ENCODE data around the gene CD24. TPM values are rescaled to one million over a fixed set of nuclear protein-coding genes. Genes with fewer than 3 reads are reported as not detected.

CD24 gene
- total and polyA plus RNA-seq, 10 of the 15 experiments (the other 5 are each of a cell fraction or from before 2014, with no cell fraction given) = 0.19 to 21.2 (median 9.0) TPM

GRCh38 chr6:106922626-106923025 is 51.9 kb downstream of the CD24 start (continued):
- TF ChIP-seq CUX1 (IDR thresholded peaks at IDR 0.05; ENCODE audit: insufficient replicate concordance, low read depth, low read length) (no peak), POLR2AphosphoS2 (IDR thresholded peaks at IDR 0.05; ENCODE audit: low read depth, low read length) (no peak), MXI1 (IDR thresholded peaks at IDR 0.05; ENCODE audit: low read depth, low read length) (no peak), HDAC2 (IDR thresholded peaks at IDR 0.05) (no peak)

Other genes starting within 250 kb of the CD24 start
- gene MTRES1, start 53.5 kb upstream of the CD24 start, total RNA-seq (2014; rRNA removed) = 11.4 and 15.7 TPM in 2 replicates
- gene MTRES1, start 53.5 kb upstream of the CD24 start, total RNA-seq (2014; rRNA removed; fragmentation: Illumina TruSeq; extraction: Trizol) = 24.5 and 25.0 TPM in 2 replicates
- gene MTRES1, start 53.5 kb upstream of the CD24 start, total RNA-seq (2021) = 12.4 and 12.9 TPM in 2 replicates
- gene MTRES1, start 53.5 kb upstream of the CD24 start, polyA plus RNA-seq (2011; rRNA removed) = 9.4 and 16.2 TPM in 2 replicates
- gene MTRES1, start 53.5 kb upstream of the CD24 start, polyA plus RNA-seq (2014; fragmentation: Illumina TruSeq; extraction: Trizol) = 23.4 and 34.6 TPM in 2 replicates
- gene MTRES1, start 53.5 kb upstream of the CD24 start, polyA plus RNA-seq (2014; fragmentation: Nextera tagmentation; extraction: Ambion mirVana) = 10 to 100 TPM; 29.5 to 30.0 TPM
- gene MTRES1, start 53.5 kb upstream of the CD24 start, polyA plus RNA-seq (2014; rRNA removed) = 18.3 and 21.2 TPM in 2 replicates
- gene MTRES1, start 53.5 kb upstream of the CD24 start, polyA plus RNA-seq (2016; fragmentation: Nextera tagmentation; extraction: Ambion mirVana) = 10 to 100 TPM; 29.3 to 35.7 TPM
- gene BEND3, start 140.8 kb upstream of the CD24 start, total RNA-seq (2014; rRNA removed) = 3.4 and 3.9 TPM in 2 replicates
- 3.0 and 4.0 TPM in 2 replicates for gene BEND3, start 140.8 kb upstream of the CD24 start, total RNA-seq (2014; rRNA removed; fragmentation: Illumina TruSeq; extraction: Trizol)
- gene BEND3, start 140.8 kb upstream of the CD24 start, total RNA-seq (2021) = 8.1 and 9.0 TPM in 2 replicates
- 2.5 and 3.7 TPM in 2 replicates for gene BEND3, start 140.8 kb upstream of the CD24 start, polyA plus RNA-seq (2011; rRNA removed)
- gene BEND3, start 140.8 kb upstream of the CD24 start, polyA plus RNA-seq (2014; fragmentation: Illumina TruSeq; extraction: Trizol) = 3.4 and 3.8 TPM in 2 replicates
- gene BEND3, start 140.8 kb upstream of the CD24 start, polyA plus RNA-seq (2014; fragmentation: Nextera tagmentation; extraction: Ambion mirVana) = 1 to 10 TPM; 1.1 to 2.0 TPM
- 3.1 and 3.8 TPM in 2 replicates for gene BEND3, start 140.8 kb upstream of the CD24 start, polyA plus RNA-seq (2014; rRNA removed)
- gene BEND3, start 140.8 kb upstream of the CD24 start, polyA plus RNA-seq (2016; fragmentation: Nextera tagmentation; extraction: Ambion mirVana) = 1 to 10 TPM; 2.4 to 3.4 TPM